HT-29 (cell line): Measurements from ENCODE around the gene NAT16. TPM values are rescaled to one million over a fixed set of nuclear protein-coding genes. Genes with fewer than 3 reads are reported as not detected.
A peak's percentile ranks its signal among the peaks of the same experiment; 100 is the strongest.
"Not testable (repeated sequence)": the region's sequence is repeated elsewhere in the genome, so short reads cannot be mapped to it uniquely, and the experiment has no call there.

Source experiments
- DNase-seq: peaks from one replicate; pipeline ENCODE4 v3.0.0-alpha.2; 2015; ENCODE audit warnings: low spot score
- total RNA-seq: library from RNA; depleted of rRNA; stranded (reverse); fragments of >200 nt; shearing (Covaris generic); gene quantifications from 2 replicates; pipeline ENCODE4 v1.2.3, GENCODE V29; 2014; rRNA removed

NAT16 gene
- total RNA-seq = 0.13 TPM in 2 replicates

GRCh38 chr7:101180130-101180755 is at the start of gene NAT16:
Gene NAT16 (minus strand): TSS chr7:101180293. CDS start chr7:101174807, 5,486 bp downstream.
- DNase-seq = no peak

GRCh38 chr7:101226721-101227120 is 46.6 kb upstream of the NAT16 start:
- no peak for DNase-seq

- no peak for DNase-seq
These were observed 45.6 kb upstream of the NAT16 start for GRCh38 chr7:101225650-101226049.

- no peak for DNase-seq
These were observed 43.4 kb upstream of the NAT16 start for GRCh38 chr7:101223528-101223927.

GRCh38 chr7:101222275-101222830 is 42.3 kb upstream of the NAT16 start:
- no peak for DNase-seq

GRCh38 chr7:101220295-101220694 is 40.2 kb upstream of the NAT16 start:
- no peak for DNase-seq

- DNase-seq = no peak
These were observed 38.4 kb upstream of the NAT16 start for GRCh38 chr7:101218236-101219125.

GRCh38 chr7:101217388-101218235 is 37.5 kb upstream of the NAT16 start, which contains the start of the genes PLOD3 and ZNHIT1:
Gene PLOD3 (minus strand): TSS chr7:101217581. CDS start chr7:101217274, 307 bp downstream.
Gene ZNHIT1 (plus strand): TSS chr7:101218165. CDS start chr7:101218196, 31 bp downstream.
- DNase-seq = peak; percentile 100

- no peak for DNase-seq
These were observed 36.8 kb upstream of the NAT16 start for GRCh38 chr7:101216860-101217387.

- peak; percentile 49 for DNase-seq
These were observed 36.1 kb upstream of the NAT16 start for GRCh38 chr7:101216001-101216859.

- DNase-seq = no peak
These were observed 31.9 kb upstream of the NAT16 start for GRCh38 chr7:101212014-101212413.

- no peak for DNase-seq
These were observed 31.4 kb upstream of the NAT16 start for GRCh38 chr7:101211501-101211900.

GRCh38 chr7:101210143-101210542 is 30.1 kb upstream of the NAT16 start:
- no peak for DNase-seq

- DNase-seq = no peak
These were observed 28.7 kb upstream of the NAT16 start for GRCh38 chr7:101208794-101209193.

- DNase-seq = no peak
These were observed 27.4 kb upstream of the NAT16 start for GRCh38 chr7:101207459-101207858.

- DNase-seq = no peak
These were observed 26.6 kb upstream of the NAT16 start for GRCh38 chr7:101206665-101207042.

- DNase-seq = no peak
These were observed 26.0 kb upstream of the NAT16 start for GRCh38 chr7:101205901-101206664.

GRCh38 chr7:101203740-101204738 is 23.9 kb upstream of the NAT16 start:
- not testable (repeated sequence) for DNase-seq
